Mammary epithelial cell (primary cell): ENCODE data around the gene TGFBI.

ENCODE experiments used
- CTCF ChIP-seq, 2 donors: IDR thresholded peaks in 1 of 2; conservative IDR thresholded peaks in 1 of 2; 2 replicates each; pipeline ENCODE4 v1.5.1; 2011 to 2012; ENCODE audit warnings: inconsistent platforms in 2 of 2, low read length in 2 of 2, mild to moderate bottlenecking in 2 of 2, control low read depth in 1 of 2, low read depth in 1 of 2; ENCODE audit not compliant: insufficient read depth in 1 of 2; ENCODE audit errors: extremely low read depth in 1 of 2
- EZH2 ChIP-seq: IDR thresholded peaks from 2 replicates; pipeline ENCODE4 v1.6.1; 2012; ENCODE audit warnings: low read length, inconsistent platforms, borderline replicate concordance

GRCh38 chr5:136021016-136021405 is 7.8 kb upstream of the TGFBI start:
- TF ChIP-seq CTCF (conservative IDR thresholded peaks at IDR 0.05 in 1 of 2, IDR thresholded peaks at IDR 0.05 in 1 of 2; ENCODE audit: extremely low read depth in 1 of 2, insufficient read depth in 1 of 2, low read depth in 1 of 2, low read length in 2 of 2) (no peak), EZH2 (no peak)
